Stimulated activated CD4-positive, alpha-beta T cell treated with anti-CD3 and anti-CD28 coated beads, TNF-alpha, amount 100 ng/mL, for 4 hours (primary cell): Measurements from ENCODE around the gene TBX5.

ENCODE experiments used
- DNase-seq, 3 experiments: peaks; one replicate each; pipeline ENCODE4 v3.0.0-alpha.2; 2020; ENCODE audit warnings: low read depth in 3 of 3

The TBX5 gene

GRCh38 chr12:114405519-114406271 lies at the start of gene TBX5:
Gene TBX5, minus strand, starts transcription at chr12:114406144. Its CDS starts 2,246 bp downstream, at chr12:114403898.
- DNase-seq = no peak

DNA sequence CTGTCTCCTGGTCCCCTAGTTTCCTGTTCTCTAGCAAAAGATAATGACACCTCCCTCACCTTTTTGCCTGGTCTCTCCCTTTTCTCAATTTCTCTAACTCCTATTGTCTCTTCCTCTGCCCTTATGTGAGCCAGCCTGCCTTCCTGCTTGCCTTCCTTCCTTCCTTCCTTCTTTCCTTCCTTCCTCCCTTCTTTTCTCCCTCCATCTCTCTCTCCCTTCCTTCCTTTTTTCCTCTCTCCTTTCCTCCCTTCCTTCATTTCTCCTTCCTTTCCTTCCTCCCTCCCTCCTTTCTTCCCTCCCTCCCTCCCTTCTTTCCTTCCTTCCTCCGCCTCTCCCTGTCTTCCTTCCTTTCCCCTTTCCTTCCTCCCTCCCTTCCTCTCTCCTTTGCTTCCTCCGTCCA lies 45.7 kb upstream of the TBX5 start:
- DNase-seq = no peak

DNA sequence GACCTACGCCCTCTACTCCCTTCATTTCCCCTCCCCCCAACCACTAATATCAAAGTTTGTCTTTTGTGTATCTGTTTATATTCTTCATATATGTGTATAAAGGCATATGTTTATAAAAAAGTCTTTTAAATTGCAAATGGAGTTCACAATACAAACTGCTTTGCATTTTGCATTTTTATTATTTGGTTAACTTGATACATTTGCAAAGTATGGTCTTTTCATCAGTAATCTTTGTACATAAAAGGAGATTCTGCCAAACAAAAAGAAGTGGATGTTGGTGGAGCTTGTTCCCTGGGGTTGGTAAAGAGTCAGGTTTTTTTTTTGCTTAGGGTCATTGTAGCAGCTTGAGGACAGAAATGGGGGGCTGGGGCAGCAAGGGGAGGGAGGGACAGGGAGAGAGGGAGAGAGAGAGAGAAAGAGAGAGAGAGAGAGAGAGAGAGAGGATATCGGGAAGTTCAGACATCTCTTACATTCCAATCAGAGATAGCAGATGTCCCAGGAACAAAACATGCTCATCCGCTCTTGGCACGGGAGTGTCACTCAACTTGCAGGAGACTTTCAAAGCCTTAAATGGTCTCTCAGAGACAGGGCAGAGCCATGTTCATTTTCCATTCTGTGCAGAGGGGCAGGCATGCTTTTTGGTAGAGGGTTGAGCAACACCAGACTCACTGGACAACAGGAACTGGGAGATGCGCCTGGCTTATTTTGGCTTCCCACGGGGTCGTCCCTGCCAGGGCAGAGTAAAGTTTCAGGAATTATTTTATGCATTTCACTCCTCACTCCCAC lies 44.8 kb upstream of the TBX5 start:
- DNase-seq = no peak

- DNase-seq = no peak
Measured at GRCh38 chr12:114450019-114450418, 44.1 kb upstream of the TBX5 start.

DNA sequence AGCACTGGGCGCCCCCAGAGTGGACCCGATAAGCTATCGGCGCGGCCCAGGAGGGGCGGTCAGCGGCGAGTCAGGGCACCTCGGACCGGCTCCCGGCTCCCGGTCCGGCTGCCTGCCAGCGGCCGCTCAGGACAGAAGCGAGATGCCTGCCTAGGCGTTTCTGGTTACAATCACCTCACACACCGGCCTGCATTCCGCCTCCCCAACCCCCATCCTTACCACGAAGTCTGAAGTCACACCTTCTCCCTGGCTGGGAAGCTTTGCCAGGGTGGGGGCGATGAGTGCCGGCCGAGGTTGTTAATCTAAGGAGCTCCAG lies 42.6 kb upstream of the TBX5 start:
- DNase-seq = no peak

- DNase-seq = no peak
Measured at GRCh38 chr12:114447799-114448617, 42.1 kb upstream of the TBX5 start.

DNA sequence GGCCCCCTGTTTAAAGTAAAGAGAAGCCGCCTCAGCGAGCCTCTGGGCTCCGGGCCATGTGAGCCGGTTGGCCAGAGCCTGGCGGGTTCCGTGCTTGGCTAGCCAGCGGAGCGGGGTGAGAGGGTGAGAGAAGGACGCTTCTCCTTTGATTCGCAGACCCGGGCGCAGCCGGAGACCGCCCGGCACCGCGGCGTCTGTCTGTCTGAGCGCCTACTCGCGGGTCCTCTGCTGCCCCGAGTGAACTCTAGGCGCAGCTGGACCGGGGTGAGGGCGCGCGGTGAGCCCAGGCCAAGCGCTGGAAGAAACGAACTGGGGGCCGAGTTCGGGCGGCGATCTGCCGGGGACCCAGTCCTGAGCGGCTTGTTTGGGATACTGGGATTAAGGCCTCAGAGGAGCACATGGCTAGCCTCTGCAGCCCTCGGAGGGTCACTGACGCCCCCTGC lies 41.4 kb upstream of the TBX5 start:
- DNase-seq = no peak

DNA sequence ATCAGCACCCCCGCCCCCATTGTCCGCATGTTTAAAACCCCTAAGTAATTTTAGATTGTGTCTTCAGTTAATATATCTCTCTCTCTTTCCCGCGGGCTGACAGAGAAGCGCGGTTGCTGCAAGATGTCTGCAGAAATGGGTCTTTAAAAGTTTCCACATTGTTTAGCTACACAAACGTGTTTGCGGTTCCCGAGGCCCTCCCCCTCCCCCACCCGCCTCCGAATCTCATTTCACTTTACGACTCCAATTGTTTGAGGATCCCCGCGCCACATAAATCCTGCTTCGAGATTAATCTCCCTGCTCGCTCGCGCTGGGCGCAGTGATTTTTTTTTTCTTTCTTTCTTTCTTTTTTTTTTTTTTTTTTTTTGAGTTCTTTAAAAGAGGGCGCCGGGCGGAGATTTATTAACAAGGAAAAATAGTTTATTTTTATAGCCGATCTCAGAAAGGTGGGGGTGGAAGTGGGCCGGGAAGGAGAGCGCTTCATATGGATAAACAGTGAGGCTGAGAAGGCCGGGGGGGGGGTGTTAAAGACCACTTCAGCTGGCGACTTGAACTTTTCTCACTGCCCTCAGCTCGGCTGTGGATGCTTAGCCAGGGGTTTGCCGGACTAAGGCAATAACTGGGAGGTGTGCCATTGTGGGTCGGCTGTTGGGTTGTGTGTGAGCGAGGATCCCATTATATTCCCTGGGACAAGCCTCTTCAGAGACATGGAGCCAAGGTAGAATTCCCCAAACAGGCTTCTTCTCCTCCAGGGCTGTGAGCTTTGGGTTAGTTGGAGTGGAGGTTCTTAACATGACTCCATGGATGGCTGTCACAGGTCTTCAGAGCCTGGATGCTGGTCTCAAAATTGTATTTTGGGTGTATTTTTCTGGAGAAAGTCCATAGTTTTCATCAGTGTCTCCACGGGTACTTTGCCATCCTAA lies 39.7 kb upstream of the TBX5 start:
- no peak for DNase-seq

DNA sequence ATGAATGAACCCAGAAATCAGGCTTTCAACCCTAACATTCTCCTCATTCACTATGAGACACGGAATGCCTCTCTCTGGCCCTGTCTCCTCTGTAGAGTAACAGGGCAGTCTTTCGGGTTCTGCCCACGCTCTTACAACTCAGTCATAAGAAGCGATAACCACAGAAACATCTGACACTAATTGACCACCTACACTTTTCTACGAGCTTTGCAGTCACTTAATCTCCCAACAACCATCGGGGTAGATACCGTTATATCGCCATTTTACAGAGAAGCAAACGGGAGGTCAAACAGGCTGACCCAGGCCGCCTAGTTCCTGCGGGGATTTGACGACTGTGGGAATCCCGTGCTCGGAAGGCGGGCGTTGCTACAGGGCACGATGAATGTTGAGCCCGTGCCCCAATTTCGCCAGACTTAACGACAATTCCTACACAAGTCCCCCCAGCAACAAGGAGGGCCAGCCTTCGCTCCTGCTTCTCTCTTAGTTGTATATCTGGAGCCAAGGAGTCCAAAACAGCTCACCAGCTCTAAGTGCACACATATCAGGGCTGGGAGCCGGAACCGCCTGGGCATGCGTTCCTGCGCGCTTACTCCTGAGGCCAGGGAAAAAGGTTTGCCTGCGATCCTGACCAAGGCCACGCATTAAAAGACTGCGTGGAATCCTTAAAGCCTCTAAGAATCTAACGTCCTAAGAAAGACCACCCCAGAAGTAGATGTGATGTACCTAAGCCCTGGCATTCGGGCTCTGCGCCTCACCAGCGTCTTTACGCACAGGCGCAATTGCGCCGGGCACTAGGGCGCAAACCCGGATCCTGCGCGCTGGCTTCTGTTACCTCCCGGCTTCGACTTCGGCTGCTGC lies 38.7 kb upstream of the TBX5 start:
- no peak for DNase-seq

DNA sequence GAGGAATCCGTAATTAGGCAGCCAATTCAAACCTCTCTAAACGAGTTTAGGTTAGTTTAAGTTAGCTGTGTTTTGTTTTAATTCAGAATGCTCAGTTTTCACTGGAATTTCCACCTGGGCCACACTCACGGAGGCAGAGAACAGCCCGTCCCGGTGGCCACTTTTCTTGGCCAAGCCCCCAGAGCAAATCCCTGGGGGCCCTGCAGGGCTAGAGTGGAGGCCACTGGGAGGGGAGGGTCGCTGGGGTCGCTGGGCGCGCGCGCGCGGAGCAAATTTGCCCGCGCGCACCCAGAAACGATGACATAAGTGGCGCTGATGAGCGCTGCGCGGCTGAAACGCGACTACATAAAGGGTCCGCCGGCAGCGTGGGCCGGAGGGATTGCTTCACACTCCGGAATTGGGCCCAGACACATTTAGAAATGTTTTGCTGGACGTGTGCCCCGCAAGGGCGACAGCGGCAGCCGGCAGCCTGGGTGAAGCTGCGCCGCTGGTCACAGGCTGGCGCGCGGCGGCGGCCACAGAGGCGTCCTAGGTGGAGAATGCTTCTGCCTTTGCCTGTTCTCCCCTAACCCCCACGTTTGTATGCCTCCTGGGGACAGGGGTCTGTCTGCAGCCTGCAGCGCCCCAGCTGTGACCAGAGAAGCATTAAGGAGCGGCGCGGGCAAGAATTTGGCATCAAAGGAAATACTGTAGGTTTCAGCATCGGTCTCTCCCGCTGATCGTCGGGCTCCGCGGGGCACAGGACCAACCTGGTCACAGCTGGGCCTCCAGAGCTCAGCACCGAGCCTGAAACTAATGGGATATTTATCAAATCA lies 37.9 kb upstream of the TBX5 start:
- no peak for DNase-seq

- DNase-seq = no peak
Measured at GRCh38 chr12:114442578-114442977, 36.6 kb upstream of the TBX5 start.

DNA sequence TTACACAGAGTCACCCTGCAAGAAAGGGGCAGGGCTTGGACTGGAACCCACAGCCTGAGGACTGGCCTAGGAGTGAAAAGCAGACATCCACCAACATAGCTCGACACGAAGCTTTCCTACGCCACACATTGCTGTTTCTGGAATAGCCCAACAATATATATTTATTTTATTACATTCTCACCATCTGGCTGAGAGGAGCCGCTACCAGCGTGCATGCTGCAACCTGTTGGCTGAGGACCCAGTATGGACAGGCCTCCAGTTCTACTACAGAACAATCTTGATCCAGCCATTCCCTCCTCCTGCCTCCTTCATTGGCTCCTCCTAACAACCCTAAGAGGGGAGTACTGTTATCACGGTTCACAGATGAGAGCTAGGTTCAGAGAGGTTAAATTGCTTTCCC lies 35.6 kb upstream of the TBX5 start:
- no peak for DNase-seq

GRCh38 chr12:114441039-114441383 lies 35.1 kb upstream of the TBX5 start:
- no peak for DNase-seq

DNA sequence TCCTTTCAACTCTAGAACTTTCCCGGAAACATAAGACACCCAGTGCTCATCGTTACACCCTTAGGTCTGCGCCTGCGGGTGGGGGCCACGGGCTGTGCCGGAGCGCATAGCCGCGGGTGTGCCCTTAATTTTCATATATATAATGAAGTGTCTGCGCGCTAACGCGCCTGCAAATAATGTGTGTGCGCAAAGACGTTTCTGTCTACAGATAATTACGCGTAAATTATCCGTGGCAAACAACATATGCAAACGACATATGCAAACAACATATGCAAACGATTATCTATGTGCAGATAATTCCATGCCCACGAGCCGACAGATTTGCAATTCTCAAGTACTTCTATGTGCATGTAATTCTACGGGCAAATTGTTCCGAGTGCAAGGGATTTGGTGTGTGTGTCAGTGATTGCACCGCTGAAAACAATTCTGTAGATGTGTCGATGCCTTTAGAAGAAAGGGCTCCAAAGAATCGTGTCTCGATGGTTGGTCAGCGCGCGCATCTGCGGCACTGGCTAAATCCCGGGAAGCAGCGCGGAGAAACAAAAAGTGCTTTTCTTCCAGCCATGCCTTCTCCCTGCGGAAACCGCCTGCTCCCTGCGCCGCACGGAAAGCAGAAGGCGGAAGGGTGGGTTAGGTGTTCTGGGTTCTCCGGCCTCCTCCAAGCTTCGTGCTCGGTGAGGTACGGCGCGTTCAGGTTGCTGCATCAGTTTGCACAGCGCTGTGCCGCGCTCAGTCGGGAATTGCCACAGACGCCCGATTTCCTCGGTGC lies 34.5 kb upstream of the TBX5 start:
- no peak for DNase-seq

DNA sequence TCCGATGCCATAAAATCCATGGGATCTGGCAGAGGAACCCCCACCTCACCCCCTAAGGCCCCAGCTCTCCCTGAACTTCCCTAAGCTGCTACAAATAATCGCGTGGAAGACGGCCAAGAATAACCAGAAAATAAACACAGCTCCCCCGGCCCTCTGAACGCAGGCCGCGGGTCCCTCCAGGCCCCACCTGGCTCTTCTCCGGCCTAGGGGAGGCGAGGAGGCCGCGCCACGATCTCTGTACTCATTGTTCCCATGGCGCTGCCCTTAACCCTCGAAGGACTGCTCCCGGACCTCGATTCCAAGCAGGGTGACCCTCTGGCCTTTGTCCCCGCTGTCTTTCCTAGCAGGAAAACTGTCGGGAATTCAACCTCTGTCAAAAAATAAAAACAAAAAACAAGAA lies 33.9 kb upstream of the TBX5 start:
- no peak for DNase-seq

DNA sequence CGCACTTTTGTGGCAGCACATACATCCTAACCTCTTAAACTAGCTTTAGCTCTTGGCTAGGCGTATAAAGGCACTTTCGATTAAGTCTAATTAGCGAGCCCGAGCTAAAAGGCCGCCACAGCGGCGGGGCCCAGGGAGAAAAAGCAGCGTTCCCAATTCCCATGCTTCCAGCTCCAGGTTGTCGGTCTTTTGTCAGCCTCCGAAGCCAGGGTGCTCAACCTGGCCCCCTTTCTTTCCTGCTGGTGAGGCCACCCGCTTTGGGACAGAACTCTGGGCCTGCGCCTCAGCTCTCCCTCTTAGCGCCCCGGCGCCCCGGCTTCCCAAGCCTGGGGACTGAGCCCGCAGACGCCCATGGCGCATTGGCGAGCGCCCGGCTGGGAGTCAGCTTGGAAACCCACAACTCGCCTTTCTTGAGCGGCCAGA lies 33.3 kb upstream of the TBX5 start:
- no peak for DNase-seq

DNA sequence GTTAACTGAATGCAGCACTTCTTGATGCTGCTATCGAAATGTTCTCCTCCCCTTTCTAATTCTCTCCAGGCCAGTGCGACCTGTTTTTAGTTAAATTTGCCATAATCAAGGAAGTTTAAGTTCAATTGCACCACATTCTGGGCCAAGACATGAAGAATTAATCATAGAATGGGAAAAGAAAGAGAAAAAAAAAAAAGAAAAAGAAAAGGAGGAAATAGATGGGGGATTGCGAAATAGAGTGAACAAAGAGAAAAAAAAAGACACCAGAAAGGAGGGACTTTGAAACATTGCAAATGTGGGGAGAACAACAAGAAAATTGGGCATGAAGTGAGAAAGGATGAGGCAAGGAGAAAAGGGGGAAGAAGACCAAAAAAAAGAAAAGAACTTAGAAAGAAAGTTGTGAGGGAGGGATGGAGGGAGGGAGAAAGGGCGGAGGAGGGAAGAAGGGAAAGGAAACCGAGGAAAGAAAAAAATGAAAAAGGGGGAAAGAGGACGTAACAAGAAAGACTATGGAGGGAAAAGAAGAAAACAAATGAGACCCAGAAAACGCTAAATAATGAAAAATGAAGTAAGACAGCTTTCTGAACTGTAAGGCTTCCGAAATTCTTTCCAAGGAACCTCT lies 32.8 kb upstream of the TBX5 start:
- DNase-seq = no peak

DNA sequence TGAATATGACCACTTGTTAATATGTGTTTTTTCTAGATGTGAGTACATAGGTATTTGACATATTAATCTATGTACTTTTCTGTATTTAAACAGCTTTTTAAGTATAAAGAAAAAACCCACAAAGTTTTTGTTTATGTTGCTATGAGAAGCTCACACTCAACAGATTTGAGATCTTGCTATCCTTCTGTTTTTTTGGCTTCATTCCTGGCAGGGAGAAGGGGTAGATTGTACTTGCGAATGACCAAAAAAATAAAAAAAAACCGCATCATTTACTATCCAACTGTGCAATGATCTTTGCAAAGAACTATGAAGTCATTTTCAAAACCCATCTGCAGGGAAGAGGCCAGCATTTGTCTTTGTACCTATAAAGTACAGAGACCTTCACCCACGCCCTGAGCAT lies 28.4 kb upstream of the TBX5 start:
- no peak for DNase-seq
